ENCODE measurements around the gene MTHFSD. TPM values are rescaled to one million over a fixed set of nuclear protein-coding genes. Genes with fewer than 3 reads are reported as not detected.

The MTHFSD gene
- total RNA-seq, 2 experiments from 2014 or later, result 22.6 to 25.0 TPM

DNA sequence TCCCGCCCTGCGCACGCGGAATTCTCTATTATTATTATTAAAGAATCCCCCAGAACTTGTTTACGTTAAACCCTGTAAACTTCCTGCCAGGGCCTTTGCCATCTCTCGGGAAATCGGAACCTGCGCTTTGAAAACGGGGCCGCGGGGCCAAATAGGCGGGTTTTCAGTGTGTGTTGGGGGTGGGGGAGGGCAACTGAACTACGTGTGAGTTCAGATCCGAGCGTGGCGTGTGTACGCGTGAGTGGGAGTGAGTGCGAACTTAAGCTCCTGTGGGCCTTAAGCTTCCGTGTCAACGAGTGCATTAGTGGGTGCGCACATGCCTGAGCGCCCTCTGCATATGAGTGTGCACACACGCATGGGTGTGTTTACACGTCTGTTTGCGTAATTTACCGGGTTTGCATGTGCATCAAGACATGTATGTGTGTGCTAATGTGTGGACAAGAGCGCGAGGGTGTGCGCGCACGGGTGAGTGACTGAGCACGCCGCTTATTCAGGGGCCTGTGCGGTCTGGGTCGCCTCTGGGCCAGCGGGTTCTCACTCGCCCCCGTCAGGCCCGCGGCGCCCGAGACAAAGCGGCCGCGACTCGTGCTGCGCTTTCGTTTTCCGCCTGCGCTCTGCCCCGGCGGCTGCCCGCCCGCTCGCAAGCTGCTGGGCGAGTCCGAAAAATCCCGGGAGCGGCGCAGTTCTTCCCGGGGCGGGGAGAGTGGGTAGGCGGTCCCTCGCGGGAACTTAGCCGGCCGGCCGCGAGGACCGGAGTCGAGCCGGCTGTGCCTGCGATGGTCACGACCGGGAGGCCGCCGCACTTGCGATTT is 45.9 kb downstream of the MTHFSD start:
- ChIA-PET POLR2A (no interaction called here), CTCF (interaction anchor here (1.4 kb wide), 1 partner anchor 168 kb away, joined by 3 read pairs; no protein-coding TSS in a partner anchor)

DNA sequence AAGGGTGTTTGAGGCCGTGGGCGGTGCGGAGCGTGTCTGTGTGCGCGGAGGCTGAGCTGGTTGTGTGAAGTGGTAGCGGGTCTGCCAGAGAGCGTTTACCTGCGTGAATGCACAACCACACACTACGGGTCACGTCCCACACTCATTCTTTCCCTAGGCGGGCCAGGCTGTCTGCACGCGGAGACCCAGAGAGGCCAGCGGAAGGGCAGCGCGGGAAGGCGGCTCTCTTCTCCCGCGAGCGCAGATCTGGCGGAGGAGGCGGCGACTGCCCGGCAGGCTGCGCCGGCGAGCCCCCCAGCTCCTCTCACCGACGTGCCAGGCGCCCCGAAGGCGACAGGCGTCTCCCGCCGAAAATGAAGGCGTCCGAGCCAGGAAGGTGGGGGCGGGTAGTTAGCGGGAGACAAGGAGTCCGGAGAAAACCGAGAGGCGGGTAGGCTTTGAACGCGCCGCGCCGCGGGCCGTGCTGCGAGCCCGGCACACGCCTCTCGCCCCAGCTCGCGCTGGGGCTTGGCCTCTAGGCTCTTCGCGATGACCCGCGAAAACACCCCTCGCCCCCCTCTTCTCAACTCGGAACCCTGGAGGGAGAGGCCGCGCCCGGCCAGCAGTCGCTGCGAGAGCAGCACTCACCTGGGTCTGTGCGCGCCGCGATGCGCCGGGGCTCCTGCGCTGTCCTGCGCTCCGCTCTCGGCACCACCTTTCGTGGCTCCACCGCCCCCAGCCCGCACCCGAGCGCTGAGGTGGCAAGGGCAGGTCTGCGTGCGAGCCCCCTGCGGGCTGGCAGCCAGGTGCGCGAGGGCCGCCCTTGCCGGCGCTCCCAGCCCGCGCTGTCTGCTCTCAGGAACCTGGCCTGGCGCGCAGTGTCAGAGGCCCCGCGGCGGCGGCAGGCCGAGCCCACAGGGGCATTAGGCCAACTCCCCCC is 46.7 kb downstream of the MTHFSD start:
- POLR2A ChIA-PET, result no interaction called here
- CTCF ChIA-PET, result interaction anchor here (1.4 kb wide), 1 partner anchor 168 kb away, joined by 3 read pairs; no protein-coding TSS in a partner anchor

GRCh38 chr16:86507173-86508027 is 47.6 kb downstream of the MTHFSD start:
- ChIA-PET POLR2A (no interaction called here), CTCF (interaction anchor here (1.4 kb wide), 1 partner anchor 167 kb away, joined by 3 read pairs; no protein-coding TSS in a partner anchor)

DNA sequence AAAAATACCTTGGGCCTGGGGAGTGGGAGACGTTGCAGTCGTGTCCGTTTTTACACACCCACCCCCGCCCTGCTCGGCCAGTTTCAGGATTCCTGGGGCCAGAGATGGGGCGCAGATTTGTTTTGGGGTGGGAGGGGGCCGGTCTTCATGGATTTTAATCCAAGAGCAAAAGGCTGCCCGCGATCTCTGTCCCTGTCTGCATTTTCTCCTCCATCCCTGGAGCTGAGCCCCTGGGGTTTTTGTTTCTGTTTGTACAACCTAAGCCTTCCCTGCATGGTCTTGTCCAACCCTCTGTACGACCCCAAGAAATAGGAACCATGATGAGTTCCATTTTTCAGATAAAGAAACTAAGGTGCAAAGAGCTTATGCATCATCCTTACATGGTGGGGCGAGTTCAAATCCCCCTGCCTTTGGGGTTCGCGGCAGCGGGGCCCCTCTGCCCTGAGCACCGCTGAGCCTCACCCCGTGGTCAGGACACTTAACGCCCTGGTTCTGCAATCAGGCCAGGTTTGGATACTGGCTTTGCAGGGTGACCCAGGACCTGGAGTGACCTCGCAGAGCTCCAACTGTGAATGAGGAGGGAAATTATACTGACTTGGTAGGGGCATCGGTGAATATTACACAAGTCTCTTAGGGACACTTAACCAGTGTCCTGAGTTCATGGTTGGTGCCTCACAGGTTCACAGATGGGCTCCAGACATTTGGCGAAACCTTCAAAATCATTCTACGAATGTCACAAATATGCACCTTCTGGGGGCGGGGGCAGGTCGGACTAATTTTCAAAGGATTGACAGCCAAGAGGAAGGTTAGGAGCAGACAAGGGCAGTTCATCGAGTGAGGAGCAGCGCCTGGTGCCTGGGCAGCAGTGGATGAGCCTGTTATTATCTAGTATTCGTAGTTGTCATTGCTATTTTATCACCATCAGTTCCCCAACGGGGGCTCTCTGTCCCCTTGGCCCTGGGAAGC is 48.9 kb downstream of the MTHFSD start:
- ChIA-PET CTCF (no interaction called here), POLR2A (no interaction called here)

GRCh38 chr16:86505185-86505898 is 49.7 kb downstream of the MTHFSD start:
- CTCF ChIA-PET, result no interaction called here
- POLR2A ChIA-PET, result no interaction called here

- CTCF ChIA-PET, result no interaction called here
- POLR2A ChIA-PET, result no interaction called here
These were observed 50.5 kb downstream of the MTHFSD start for GRCh38 chr16:86504315-86505184.

DNA sequence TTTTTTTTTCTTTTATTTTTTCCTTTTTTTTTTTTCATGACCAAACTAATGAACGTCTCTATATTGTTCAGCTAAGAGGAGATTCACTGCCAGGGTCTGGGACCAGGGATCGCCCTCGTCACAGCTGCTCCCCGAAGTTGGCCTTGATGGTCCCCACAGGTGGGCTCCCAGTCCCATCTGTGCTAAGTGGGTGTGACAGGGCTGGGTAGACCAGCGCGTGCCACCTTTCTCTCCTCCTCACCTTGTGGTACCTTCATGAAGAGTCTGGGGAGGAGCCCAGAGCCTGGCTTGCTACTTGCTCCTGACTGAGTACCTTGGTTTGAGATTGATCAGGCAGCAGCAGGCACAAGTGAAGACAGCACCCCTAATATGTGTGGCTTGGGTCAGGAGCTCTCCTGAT is 51.2 kb downstream of the MTHFSD start:
- POLR2A ChIA-PET, result no interaction called here
- CTCF ChIA-PET, result no interaction called here

DNA sequence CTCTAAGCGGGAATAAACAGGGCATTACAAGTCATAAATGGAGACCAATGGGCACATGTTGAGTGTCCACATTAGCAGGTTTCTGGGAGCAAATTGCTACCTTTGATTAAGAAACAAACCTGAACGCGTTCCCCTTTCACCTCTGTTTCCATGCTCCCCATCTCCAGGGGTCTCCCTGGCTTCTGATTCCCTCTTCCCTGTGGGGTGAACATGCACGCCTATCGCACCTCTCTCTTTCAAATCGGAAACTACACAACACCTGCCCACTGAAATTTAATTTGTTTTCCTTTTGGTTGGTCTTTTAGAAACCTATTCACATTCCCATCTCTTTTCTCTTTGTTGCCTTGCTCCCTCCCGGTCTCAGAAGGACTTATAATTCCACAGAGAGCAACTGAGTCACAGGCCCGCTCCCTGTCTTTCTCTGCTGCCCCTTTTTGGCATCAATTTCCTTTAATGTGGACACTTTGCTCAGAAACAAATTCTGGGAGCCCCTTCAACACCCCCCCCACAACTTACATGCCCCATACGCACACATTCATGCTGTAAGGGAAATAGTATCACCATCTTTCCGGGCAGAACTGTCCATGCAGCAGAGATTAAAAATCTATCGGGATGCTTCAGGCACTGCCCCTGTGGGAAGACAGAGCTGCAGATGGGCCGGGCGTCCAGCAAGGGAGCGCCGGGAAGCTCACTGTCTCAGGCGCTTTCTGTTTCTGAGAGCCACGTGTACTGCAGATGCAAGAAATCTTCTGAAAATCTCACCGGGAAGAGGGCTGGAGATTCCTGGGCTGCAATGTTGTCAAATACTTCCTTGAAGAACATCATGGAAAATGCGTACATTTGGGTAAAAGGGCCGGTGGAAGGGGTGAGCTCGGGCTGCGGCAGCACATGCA is 51.9 kb downstream of the MTHFSD start:
- ChIA-PET CTCF (no interaction called here), POLR2A (no interaction called here)

DNA sequence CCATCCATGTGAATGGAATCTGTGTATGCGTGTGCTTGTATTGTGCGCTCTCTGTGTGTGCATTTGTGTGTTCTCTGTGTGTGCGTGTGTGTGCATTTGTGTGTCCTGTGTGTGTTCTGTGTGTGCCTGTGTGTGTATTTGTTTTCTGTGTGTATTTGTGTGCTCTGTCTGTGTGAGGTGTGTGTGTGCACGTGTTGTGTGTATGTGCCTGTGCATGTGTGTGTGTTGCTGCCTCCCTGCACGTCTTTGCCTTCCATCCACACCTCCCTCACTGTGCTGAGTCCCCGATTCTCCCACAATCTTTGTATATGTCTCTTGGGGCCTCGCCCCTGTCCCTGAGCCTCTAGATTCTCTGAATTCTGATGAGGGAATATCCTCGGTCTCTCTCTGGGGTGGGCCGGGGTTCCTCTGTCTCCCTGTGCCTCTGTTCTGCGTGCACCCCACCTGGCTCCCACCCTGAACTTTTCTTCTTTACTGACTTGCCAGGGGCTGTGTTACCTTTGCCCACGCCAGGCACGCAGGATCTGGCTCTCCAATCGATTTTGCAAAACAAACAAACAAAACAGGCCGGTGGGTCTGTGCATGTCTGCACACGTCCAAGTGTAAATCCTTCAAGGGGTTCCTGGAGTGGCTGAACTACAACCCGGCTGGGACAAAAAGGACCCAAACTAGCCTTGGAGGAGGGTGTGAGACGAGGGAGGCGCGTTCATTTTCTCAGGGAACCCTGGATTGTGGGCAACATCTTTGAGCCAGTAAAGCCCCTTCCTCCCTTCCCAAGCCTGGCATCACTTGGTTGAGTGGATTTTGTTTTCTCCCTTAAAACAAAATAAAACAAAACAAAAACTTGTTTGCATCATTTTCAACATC is 52.8 kb downstream of the MTHFSD start:
- POLR2A ChIA-PET, result no interaction called here

GRCh38 chr16:86500708-86501510 is 54.1 kb downstream of the MTHFSD start:
- POLR2A ChIA-PET, result no interaction called here

More for the DNA sequence above, 52.8 kb downstream of the MTHFSD start:
- CTCF ChIA-PET, result no interaction called here

GRCh38 chr16:86499889-86500707 is 54.9 kb downstream of the MTHFSD start:
- ChIA-PET CTCF (no interaction called here), POLR2A (no interaction called here)

More at GRCh38 chr16:86500708-86501510, 54.1 kb downstream of the MTHFSD start:
- CTCF ChIA-PET, result no interaction called here

DNA sequence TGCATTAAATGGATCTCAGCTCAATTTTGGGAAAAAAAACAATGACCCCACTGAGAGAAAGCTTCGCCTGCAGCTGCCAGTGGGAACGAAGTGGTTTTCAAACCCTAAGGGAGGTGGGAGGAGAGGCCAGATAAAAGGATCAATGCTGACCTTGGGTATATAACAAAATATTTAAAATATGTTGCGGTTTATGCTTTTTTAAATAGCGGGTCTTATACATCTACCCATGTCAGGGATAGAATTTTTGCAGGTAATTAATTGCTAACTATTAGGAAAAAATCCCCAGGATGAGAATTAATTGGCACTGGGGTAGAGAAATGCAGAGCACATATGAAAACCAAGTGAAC is 55.6 kb downstream of the MTHFSD start:
- ChIA-PET CTCF (no interaction called here), POLR2A (no interaction called here)

DNA sequence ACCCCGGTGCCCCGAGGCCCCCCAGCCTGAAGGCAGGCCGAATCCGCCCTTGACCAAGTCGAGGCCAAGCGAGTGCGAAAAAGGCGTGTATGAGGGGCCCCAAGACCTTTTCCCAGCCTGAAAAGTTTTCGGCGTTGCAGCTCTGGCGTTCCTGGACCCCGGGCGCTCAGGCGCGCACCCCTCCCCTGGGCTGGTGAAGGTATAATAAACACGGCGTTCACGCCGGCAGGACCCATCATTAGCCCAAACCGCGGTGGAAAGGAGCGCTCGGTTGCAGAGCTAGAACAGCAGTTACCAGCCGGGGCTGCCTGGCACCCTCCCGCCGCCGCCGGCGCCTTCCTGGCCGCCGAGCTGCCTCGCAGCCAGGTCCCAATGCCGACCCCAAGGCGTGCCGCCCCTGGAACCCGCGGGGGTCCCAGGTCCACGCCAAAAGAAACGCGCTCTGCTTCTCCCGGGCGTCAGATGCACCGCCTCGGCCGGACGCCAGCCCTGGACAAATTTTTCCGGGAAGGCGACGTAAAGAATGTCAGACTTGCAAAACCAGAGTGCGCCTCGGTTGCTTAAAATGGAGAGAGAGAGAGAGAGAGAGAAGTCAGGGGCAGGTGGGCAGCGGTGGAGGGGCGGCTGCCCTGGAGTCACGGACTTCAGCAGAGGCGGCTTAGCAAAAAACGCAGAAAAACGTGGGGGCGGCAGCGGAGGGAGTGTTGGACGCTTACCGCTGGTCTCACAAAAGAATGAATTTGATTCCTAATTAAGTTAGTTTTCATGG is 56.2 kb downstream of the MTHFSD start:
- CTCF ChIA-PET, result no interaction called here
- POLR2A ChIA-PET, result no interaction called here

Data from activated CD8-positive, alpha-beta memory T cell treated with anti-CD3 and anti-CD28 coated beads for 36 hours (primary cell).